SU-DHL-6 (cell line): Measurements from ENCODE around the gene TADA1.

Source experiments
- EZH2phosphoT487 ChIP-seq: fragments of 200-600 bp; sonication (generic), shearing (Covaris generic); conservative IDR thresholded peaks from 2 replicates; pipeline ENCODE4 v1.6.1; 2018; ENCODE audit warnings: mild to moderate bottlenecking, antibody characterized with exemption, low read length, moderate library complexity, mixed read lengths
- TF ChIP-seq, protein P1 (sequence below): fragments of 200-600 bp; sonication (generic); IDR thresholded peaks from one replicate; pipeline ENCODE4 v1.5.1; 2017; ENCODE audit warnings: antibody characterized with exemption, mild to moderate bottlenecking, low read length, moderate library complexity; ENCODE audit not compliant: insufficient read depth, poor library complexity, severe bottlenecking

DNA sequence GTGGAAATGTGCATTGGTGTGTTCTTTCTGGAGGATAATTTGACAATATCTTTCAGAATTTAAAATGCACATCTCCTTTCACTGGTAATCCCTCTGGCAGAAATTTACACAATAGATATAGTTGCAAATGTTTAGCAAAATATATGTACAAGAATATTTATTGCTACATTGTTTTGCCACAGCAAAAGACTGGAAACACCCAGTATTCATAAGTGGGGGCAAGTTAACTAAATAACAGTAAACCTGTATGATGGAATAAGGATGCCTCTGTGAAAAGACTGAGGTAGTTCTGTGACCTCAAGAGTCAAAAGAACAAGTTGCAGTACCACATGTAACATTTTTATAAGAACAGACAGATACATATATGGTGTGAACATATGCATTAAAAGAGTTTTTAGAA, 13.7 kb upstream of the TADA1 start:
- TF ChIP-seq, protein P1, sequence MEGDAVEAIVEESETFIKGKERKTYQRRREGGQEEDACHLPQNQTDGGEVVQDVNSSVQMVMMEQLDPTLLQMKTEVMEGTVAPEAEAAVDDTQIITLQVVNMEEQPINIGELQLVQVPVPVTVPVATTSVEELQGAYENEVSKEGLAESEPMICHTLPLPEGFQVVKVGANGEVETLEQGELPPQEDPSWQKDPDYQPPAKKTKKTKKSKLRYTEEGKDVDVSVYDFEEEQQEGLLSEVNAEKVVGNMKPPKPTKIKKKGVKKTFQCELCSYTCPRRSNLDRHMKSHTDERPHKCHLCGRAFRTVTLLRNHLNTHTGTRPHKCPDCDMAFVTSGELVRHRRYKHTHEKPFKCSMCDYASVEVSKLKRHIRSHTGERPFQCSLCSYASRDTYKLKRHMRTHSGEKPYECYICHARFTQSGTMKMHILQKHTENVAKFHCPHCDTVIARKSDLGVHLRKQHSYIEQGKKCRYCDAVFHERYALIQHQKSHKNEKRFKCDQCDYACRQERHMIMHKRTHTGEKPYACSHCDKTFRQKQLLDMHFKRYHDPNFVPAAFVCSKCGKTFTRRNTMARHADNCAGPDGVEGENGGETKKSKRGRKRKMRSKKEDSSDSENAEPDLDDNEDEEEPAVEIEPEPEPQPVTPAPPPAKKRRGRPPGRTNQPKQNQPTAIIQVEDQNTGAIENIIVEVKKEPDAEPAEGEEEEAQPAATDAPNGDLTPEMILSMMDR: no peak
- TF ChIP-seq EZH2phosphoT487: no peak
